Activated T-helper 9 cell treated with anti-CD3 and anti-CD28 coated beads, Interleukin-2, amount 50 U/mL, for 16 hours (primary cell): ENCODE results near the gene ARHGEF3.
"Not testable (repeated sequence)": the region's sequence is repeated elsewhere in the genome, so short reads cannot be mapped to it uniquely, and the experiment has no call there.

Experiments
- DNase-seq: peaks from one replicate; pipeline ENCODE4 v3.0.0-alpha.2; 2020; ENCODE audit warnings: low read depth

ARHGEF3 gene

GRCh38 chr3:56772952-56773938 is 28.5 kb downstream of the ARHGEF3 start:
- DNase-seq = no peak

- no peak for DNase-seq
Measured at GRCh38 chr3:56771376-56771775, 30.4 kb downstream of the ARHGEF3 start.

GRCh38 chr3:56769116-56769707 is 32.5 kb downstream of the ARHGEF3 start:
- no peak for DNase-seq

GRCh38 chr3:56764904-56765547 is 36.7 kb downstream of the ARHGEF3 start:
- DNase-seq = no peak

GRCh38 chr3:56764184-56764583 is 37.6 kb downstream of the ARHGEF3 start:
- no peak for DNase-seq

- no peak for DNase-seq
Measured at GRCh38 chr3:56763233-56763632, 38.5 kb downstream of the ARHGEF3 start.

- no peak for DNase-seq
Measured at GRCh38 chr3:56762718-56763117, 39.0 kb downstream of the ARHGEF3 start.

- DNase-seq = no peak
Measured at GRCh38 chr3:56761887-56762651, 39.7 kb downstream of the ARHGEF3 start.

GRCh38 chr3:56761023-56761422 is 40.7 kb downstream of the ARHGEF3 start:
- DNase-seq = no peak

GRCh38 chr3:56759532-56759931 is 42.2 kb downstream of the ARHGEF3 start:
- no peak for DNase-seq

- no peak for DNase-seq
Measured at GRCh38 chr3:56758539-56758981, 43.2 kb downstream of the ARHGEF3 start.

GRCh38 chr3:56758042-56758441 is 43.7 kb downstream of the ARHGEF3 start:
- not testable (repeated sequence) for DNase-seq

- no peak for DNase-seq
Measured at GRCh38 chr3:56754741-56755417, 46.9 kb downstream of the ARHGEF3 start.

GRCh38 chr3:56753206-56753820 is 48.4 kb downstream of the ARHGEF3 start:
- no peak for DNase-seq

GRCh38 chr3:56751056-56751707 is 50.6 kb downstream of the ARHGEF3 start:
- DNase-seq = no peak

GRCh38 chr3:56748663-56749231 is 53.0 kb downstream of the ARHGEF3 start:
- no peak for DNase-seq

GRCh38 chr3:56747150-56747549 is 54.6 kb downstream of the ARHGEF3 start:
- no peak for DNase-seq

GRCh38 chr3:56744016-56744415 is 57.7 kb downstream of the ARHGEF3 start:
- DNase-seq = no peak

GRCh38 chr3:56742887-56743286 is 58.9 kb downstream of the ARHGEF3 start:
- no peak for DNase-seq

GRCh38 chr3:56739036-56739435 is 62.7 kb downstream of the ARHGEF3 start:
- no peak for DNase-seq
